IMR-90 (cell line): ENCODE results near the gene HSPB7. TPM values are rescaled to one million over a fixed set of nuclear protein-coding genes. Genes with fewer than 3 reads are reported as not detected.

Source experiments
- ATAC-seq: fragments of 200-7000 bp; cut with Tn5 transposase; 2 replicates; pipeline ENCODE4 v1.9.1; 2020; ENCODE audit warnings: low read depth, mild to moderate bottlenecking, moderate library complexity
- BruUV-seq: library from RNA; stranded (reverse); fragments of 400-500 nt; replicated peaks from 2 replicates; lab custom pipeline; 2021; lab: Mats Ljungman, UMichigan
- CTCF ChIA-PET: fragments of 300-600 bp; formaldehyde crosslinking; extraction: SDS; loops from one replicate; lab custom pipeline; 2021; ENCODE audit warnings: antibody characterized with exemption; lab: Yijun Ruan, JAX
- POLR2A ChIA-PET: fragments of 300-600 bp; sonication (Branson Sonifier 250); formaldehyde crosslinking; loops from one replicate; lab custom pipeline; 2022; ENCODE audit warnings: antibody characterized with exemption; ENCODE audit not compliant: unreplicated experiment; lab: Charles Lee
- DNase-seq: peaks from one replicate; pipeline ENCODE4 v3.0.0; 2013
- H2AFZ ChIP-seq: replicated peaks from 2 replicates; pipeline ENCODE3; 2013; ENCODE audit warnings: low read length, mild to moderate bottlenecking; ENCODE audit not compliant: poor library complexity
- H2AK5ac ChIP-seq: 2 replicates; pipeline ENCODE4 v1.6.1; 2013; ENCODE audit warnings: low read depth, low read length, inconsistent platforms
- H2AK9ac ChIP-seq: replicated peaks from 2 replicates; pipeline ENCODE3; 2013; ENCODE audit warnings: mild to moderate bottlenecking, low read depth, low read length, moderate library complexity; ENCODE audit not compliant: poor library complexity
- H2BK120ac ChIP-seq: 2 replicates; pipeline ENCODE4 v1.6.1; 2013; ENCODE audit warnings: low read depth, low read length, inconsistent platforms
- H2BK15ac ChIP-seq: 3 replicates; pipeline ENCODE4 v1.6.1; 2013; ENCODE audit warnings: low read depth, low read length, inconsistent platforms
- H2BK20ac ChIP-seq: 2 replicates; pipeline ENCODE4 v1.6.1; 2013; ENCODE audit warnings: low read depth, mild to moderate bottlenecking, inconsistent platforms, low read length, moderate library complexity
- H2BK5ac ChIP-seq: 2 replicates; pipeline ENCODE4 v1.6.1; 2013; ENCODE audit warnings: mild to moderate bottlenecking, low read depth, low read length, inconsistent platforms; ENCODE audit not compliant: poor library complexity, severe bottlenecking
- H3K14ac ChIP-seq: replicated peaks from 2 replicates; pipeline ENCODE4 v1.6.1; 2013; ENCODE audit warnings: low read depth, low read length, inconsistent platforms
- H3K18ac ChIP-seq: 2 replicates; pipeline ENCODE4 v1.6.1; 2013; ENCODE audit warnings: low read depth, low read length, control low read depth
- H3K23ac ChIP-seq: 2 replicates; pipeline ENCODE4 v1.6.1; 2013; ENCODE audit warnings: low read depth, low read length, inconsistent platforms
- H3K27ac ChIP-seq: 2 replicates; pipeline ENCODE4 v1.5.1; 2013; ENCODE audit warnings: mild to moderate bottlenecking, control low read depth, low read length; ENCODE audit not compliant: insufficient read depth
- H3K27me3 ChIP-seq: 2 replicates; pipeline ENCODE4 v1.6.1; 2013; ENCODE audit warnings: low read length; ENCODE audit not compliant: control insufficient read depth, insufficient read depth
- H3K36me3 ChIP-seq: 2 replicates; pipeline ENCODE4 v1.6.1; 2013; ENCODE audit warnings: low read length, mixed read lengths; ENCODE audit not compliant: control insufficient read depth, insufficient read depth
- H3K4ac ChIP-seq: 2 replicates; pipeline ENCODE4 v1.6.1; 2013; ENCODE audit warnings: low read depth, low read length, inconsistent platforms
- H3K4me1 ChIP-seq: 2 replicates; pipeline ENCODE4 v1.6.1; 2013; ENCODE audit warnings: low read length, mixed read lengths; ENCODE audit not compliant: control insufficient read depth, insufficient read depth
- H3K4me2 ChIP-seq: 2 replicates; pipeline ENCODE4 v1.6.1; 2013; ENCODE audit warnings: low read depth, mild to moderate bottlenecking, control low read depth, low read length, moderate library complexity
- H3K4me3 ChIP-seq: 2 replicates; pipeline ENCODE4 v1.5.1; 2013; ENCODE audit warnings: low read depth, mild to moderate bottlenecking, control low read depth, low read length, moderate library complexity; ENCODE audit not compliant: insufficient read depth
- H3K56ac ChIP-seq: 2 replicates; pipeline ENCODE4 v1.6.1; 2013; ENCODE audit warnings: low read length, inconsistent platforms; ENCODE audit not compliant: insufficient read depth; ENCODE audit errors: extremely low read depth
- H3K79me1 ChIP-seq, 2 experiments: 2 replicates each; pipeline ENCODE4 v1.6.1; 2013; ENCODE audit warnings: low read length in 2 of 2, inconsistent platforms in 1 of 2, low read depth in 1 of 2
- H3K9ac ChIP-seq: 2 replicates; pipeline ENCODE4 v1.6.1; 2013; ENCODE audit warnings: low read depth, low read length, control low read depth
- H3K9me1 ChIP-seq: 2 replicates; pipeline ENCODE4 v1.6.1; 2013; ENCODE audit warnings: low read length, inconsistent platforms; ENCODE audit not compliant: insufficient read depth
- H3K9me3 ChIP-seq: 2 replicates; pipeline ENCODE4 v1.6.1; 2013; ENCODE audit warnings: low read length; ENCODE audit not compliant: control insufficient read depth, insufficient read depth
- H4K20me1 ChIP-seq: 2 replicates; pipeline ENCODE4 v1.6.1; 2013; ENCODE audit warnings: low read length, inconsistent platforms; ENCODE audit not compliant: insufficient read depth
- H4K5ac ChIP-seq: 2 replicates; pipeline ENCODE4 v1.6.1; 2013; ENCODE audit warnings: mild to moderate bottlenecking, low read depth, low read length, control low read depth
- H4K8ac ChIP-seq, 2 experiments: 2 replicates each; pipeline ENCODE4 v1.6.1; 2013; ENCODE audit warnings: low read depth in 2 of 2, low read length in 2 of 2, control low read depth in 1 of 2, inconsistent platforms in 1 of 2
- H4K91ac ChIP-seq: 2 replicates; pipeline ENCODE4 v1.6.1; 2013; ENCODE audit warnings: low read depth, low read length, inconsistent platforms; ENCODE audit not compliant: insufficient read depth
- BHLHE40 ChIP-seq: fragments of 150-350 bp; IDR thresholded peaks from 2 replicates; pipeline ENCODE4 v1.6.1; 2016; ENCODE audit warnings: mild to moderate bottlenecking, low read depth, low read length
- CEBPB ChIP-seq: IDR thresholded peaks from 2 replicates; pipeline ENCODE4 v1.6.1; 2012; ENCODE audit warnings: low read depth, low read length, improper control_type of control experiment
- CHD1 ChIP-seq: IDR thresholded peaks from 2 replicates; pipeline ENCODE4 v1.6.1; 2012; ENCODE audit warnings: low read depth, low read length, improper control_type of control experiment
- FOS ChIP-seq: fragments of 150-350 bp; IDR thresholded peaks from 2 replicates; pipeline ENCODE4 v1.6.1; 2016; ENCODE audit warnings: low read depth, low read length
- MAFK ChIP-seq: IDR thresholded peaks from 2 replicates; pipeline ENCODE4 v1.6.1; 2012; ENCODE audit warnings: low read depth, low read length, improper control_type of control experiment
- MAZ ChIP-seq: IDR thresholded peaks from 2 replicates; pipeline ENCODE4 v1.6.1; 2012; ENCODE audit warnings: low read depth, mild to moderate bottlenecking, low read length, improper control_type of control experiment, moderate library complexity, borderline replicate concordance
- MXI1 ChIP-seq: IDR thresholded peaks from 2 replicates; pipeline ENCODE4 v1.6.1; 2012; ENCODE audit warnings: low read depth, mild to moderate bottlenecking, low read length, moderate library complexity, borderline replicate concordance
- NFE2L2 ChIP-seq: fragments of 150-350 bp; IDR thresholded peaks from 2 replicates; pipeline ENCODE4 v1.6.1; 2016; ENCODE audit warnings: low read depth, mild to moderate bottlenecking, low read length
- POLR2A ChIP-seq: IDR thresholded peaks from 2 replicates; pipeline ENCODE4 v1.6.1; 2012; ENCODE audit warnings: mild to moderate bottlenecking, low read depth, low read length
- RAD21 ChIP-seq: IDR thresholded peaks from 2 replicates; pipeline ENCODE4 v1.6.1; 2012; ENCODE audit warnings: low read length, improper control_type of control experiment
- RCOR1 ChIP-seq: IDR thresholded peaks from 2 replicates; pipeline ENCODE4 v1.6.1; 2012; ENCODE audit warnings: mild to moderate bottlenecking, low read length, improper control_type of control experiment; ENCODE audit not compliant: insufficient replicate concordance
- RFX5 ChIP-seq: IDR thresholded peaks from 2 replicates; pipeline ENCODE4 v1.8.0; 2012; ENCODE audit warnings: low read depth, mild to moderate bottlenecking, low read length, moderate library complexity
- SMC3 ChIP-seq: fragments of 150-350 bp; IDR thresholded peaks from 2 replicates; pipeline ENCODE4 v1.6.1; 2016; ENCODE audit warnings: low read depth, mild to moderate bottlenecking, antibody characterized with exemption, low read length, moderate library complexity
- WGBS, 2 experiments: methylation state at CpG; one replicate each; pipeline versions ENCODE4 v1.1.5 to v1.1.7; 2013; ENCODE audit warnings: missing lambda C conversion rate in 2 of 2; ENCODE audit not compliant: insufficient read length in 1 of 2; ENCODE audit errors: extremely low coverage in 2 of 2; 5-methylcytosine and 5-hydroxymethylcytosine counted together
- dilution Hi-C: fragments of 300-500 bp; cut with HindIII; formaldehyde crosslinking; loops from one replicate; pipeline ENCODE4 v1.14.3; 2018; ENCODE audit warnings: low sequenced_read_pairs; ENCODE audit not compliant: unreplicated experiment
- in situ Hi-C: fragments of 300-500 bp; cut with MboI; formaldehyde crosslinking; loops from 3 replicates; pipeline ENCODE4 v1.14.3; 2019; ENCODE audit warnings: low sequenced_read_pairs, inconsistent platforms, mixed read lengths
- intact Hi-C: fragments of 100-400 bp; cut with micrococcal nuclease; formaldehyde crosslinking; loops from 2 replicates; pipeline ENCODE4 v1.10.0; 2022
- polyA plus RNA-seq, 3 experiments: library from polyadenylated mRNA; depleted of rRNA; stranded (reverse); fragments of >200 nt; gene quantifications; 2 replicates each; pipeline ENCODE4 v1.2.3, GENCODE V29; 2012; ENCODE audit warnings: low replicate concordance in 1 of 3
- total RNA-seq: library from RNA; depleted of rRNA; stranded (reverse); fragments of >200 nt; gene quantifications from 2 replicates; pipeline ENCODE4 v1.2.3, GENCODE V29; 2012
- TF ChIP-seq, protein P1 (sequence below): fragments of 150-350 bp; IDR thresholded peaks from 2 replicates; pipeline ENCODE4 v1.6.1; 2016; ENCODE audit warnings: low read depth, mild to moderate bottlenecking, low read length, moderate library complexity, borderline replicate concordance
- TF ChIP-seq, protein P2 (sequence below): conservative IDR thresholded peaks from 2 replicates; pipeline ENCODE4 v1.5.1; 2012; ENCODE audit warnings: mild to moderate bottlenecking, low read depth, low read length, improper control_type of control experiment
- TF ChIP-seq, protein P3 (sequence below): fragments of 150-350 bp; IDR thresholded peaks from 2 replicates; pipeline ENCODE4 v1.6.1; 2017; ENCODE audit warnings: mild to moderate bottlenecking, antibody characterized with exemption, low read length, low read depth

The HSPB7 gene
- total and polyA plus RNA-seq, 2 of the 4 experiments (the other 2 are of a cell fraction): 0.54 to 3.0 TPM

DNA sequence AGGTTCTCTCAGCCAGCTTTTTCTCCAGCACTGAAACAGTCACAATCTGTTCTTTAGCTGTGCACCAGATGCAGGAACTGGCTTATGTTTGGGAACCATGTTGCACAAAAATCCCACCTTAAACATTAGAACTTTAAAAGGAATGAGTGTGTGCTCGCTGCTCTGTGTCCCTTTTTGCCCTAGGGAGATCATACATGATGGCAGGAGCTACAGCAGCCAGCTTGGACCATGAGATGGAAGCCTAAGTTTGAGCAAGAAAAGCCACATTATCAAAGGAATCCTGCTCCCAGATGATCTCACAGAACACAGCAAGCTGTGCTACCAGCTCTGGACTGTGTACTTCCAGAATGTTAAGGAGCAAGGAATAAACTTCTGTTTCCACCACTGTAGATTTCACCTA lies 45.4 kb downstream of the HSPB7 start:
- in situ Hi-C loops: no loop called here
- Histone ChIP-seq H4K20me1 (peaks cover 17% of the 10 kb centered on the region), H2BK120ac (no peak overlapping the region), H3K9me1 (peaks cover 14% of the 10 kb centered on the region), H4K5ac (no peak overlapping the region), H3K14ac (no peak overlapping the region), H3K79me1 (peaks cover 32 to 67% of the 10 kb centered on the region in 2 experiments; a peak in 3 of 4 replicates), H4K8ac (no peak overlapping the region), H3K36me3 (peaks cover 30% of the 10 kb centered on the region), H3K4me1 (peaks cover 6% of the 10 kb centered on the region; the same call in 1 of the 2 replicates), H3K56ac (no peak overlapping the region), H2AK9ac (no peak overlapping the region), H2BK5ac (no peak overlapping the region), H3K9ac (no peak overlapping the region), H3K27me3 (no peaks in the 10 kb centered on the region), H2BK20ac (no peak overlapping the region), H2AK5ac (no peak overlapping the region; the same call in 1 of the 2 replicates), H3K4me2 (no peak overlapping the region), H3K23ac (0 out of 2 replicates have a peak overlapping the region, but pooled peaks have one; percentile 1), H3K4me3 (no peak overlapping the region), H3K27ac (no peak overlapping the region), H3K9me3 (no peaks in the 10 kb centered on the region; the same call in 1 of the 2 replicates), H3K4ac (no peak overlapping the region), H2AFZ (no peak overlapping the region), H2BK15ac (no peak overlapping the region), H4K91ac (no peak overlapping the region; the same call in 1 of the 2 replicates), H3K18ac (no peak overlapping the region)
- intact Hi-C loops: no loop called here
- TF ChIP-seq, protein P1, sequence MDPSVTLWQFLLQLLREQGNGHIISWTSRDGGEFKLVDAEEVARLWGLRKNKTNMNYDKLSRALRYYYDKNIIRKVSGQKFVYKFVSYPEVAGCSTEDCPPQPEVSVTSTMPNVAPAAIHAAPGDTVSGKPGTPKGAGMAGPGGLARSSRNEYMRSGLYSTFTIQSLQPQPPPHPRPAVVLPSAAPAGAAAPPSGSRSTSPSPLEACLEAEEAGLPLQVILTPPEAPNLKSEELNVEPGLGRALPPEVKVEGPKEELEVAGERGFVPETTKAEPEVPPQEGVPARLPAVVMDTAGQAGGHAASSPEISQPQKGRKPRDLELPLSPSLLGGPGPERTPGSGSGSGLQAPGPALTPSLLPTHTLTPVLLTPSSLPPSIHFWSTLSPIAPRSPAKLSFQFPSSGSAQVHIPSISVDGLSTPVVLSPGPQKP: no peak
- no peak for TF ChIP-seq CHD1
- TF ChIP-seq SMC3: no peak
- TF ChIP-seq NFE2L2: no peak
- TF ChIP-seq, protein P2, sequence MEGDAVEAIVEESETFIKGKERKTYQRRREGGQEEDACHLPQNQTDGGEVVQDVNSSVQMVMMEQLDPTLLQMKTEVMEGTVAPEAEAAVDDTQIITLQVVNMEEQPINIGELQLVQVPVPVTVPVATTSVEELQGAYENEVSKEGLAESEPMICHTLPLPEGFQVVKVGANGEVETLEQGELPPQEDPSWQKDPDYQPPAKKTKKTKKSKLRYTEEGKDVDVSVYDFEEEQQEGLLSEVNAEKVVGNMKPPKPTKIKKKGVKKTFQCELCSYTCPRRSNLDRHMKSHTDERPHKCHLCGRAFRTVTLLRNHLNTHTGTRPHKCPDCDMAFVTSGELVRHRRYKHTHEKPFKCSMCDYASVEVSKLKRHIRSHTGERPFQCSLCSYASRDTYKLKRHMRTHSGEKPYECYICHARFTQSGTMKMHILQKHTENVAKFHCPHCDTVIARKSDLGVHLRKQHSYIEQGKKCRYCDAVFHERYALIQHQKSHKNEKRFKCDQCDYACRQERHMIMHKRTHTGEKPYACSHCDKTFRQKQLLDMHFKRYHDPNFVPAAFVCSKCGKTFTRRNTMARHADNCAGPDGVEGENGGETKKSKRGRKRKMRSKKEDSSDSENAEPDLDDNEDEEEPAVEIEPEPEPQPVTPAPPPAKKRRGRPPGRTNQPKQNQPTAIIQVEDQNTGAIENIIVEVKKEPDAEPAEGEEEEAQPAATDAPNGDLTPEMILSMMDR: no peak
- TF ChIP-seq, protein P3, sequence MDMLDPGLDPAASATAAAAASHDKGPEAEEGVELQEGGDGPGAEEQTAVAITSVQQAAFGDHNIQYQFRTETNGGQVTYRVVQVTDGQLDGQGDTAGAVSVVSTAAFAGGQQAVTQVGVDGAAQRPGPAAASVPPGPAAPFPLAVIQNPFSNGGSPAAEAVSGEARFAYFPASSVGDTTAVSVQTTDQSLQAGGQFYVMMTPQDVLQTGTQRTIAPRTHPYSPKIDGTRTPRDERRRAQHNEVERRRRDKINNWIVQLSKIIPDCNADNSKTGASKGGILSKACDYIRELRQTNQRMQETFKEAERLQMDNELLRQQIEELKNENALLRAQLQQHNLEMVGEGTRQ: no peak
- no peak for TF ChIP-seq MAZ
- TF ChIP-seq RFX5: no peak
- no peak for TF ChIP-seq RCOR1
- no peak for TF ChIP-seq RAD21
- TF ChIP-seq BHLHE40: no peak
- TF ChIP-seq MAFK: no peak
- no peak for TF ChIP-seq POLR2A
- TF ChIP-seq CEBPB: no peak
- TF ChIP-seq MXI1: no peak
- TF ChIP-seq FOS: no peak
- 100% methylated on average over 1 of the region's 1 CpG; no CpG with 5 or more reads in 1 of the 2 experiments for WGBS, 2 experiments
- no TSS peak for BruUV-seq
- dilution Hi-C loops: no loop called here
- ChIA-PET POLR2A (no interaction called here), CTCF (interaction anchor here (0.8 to 1.1 kb wide), 2 partner anchors 22 to 156 kb away, joined by 3 to 5 read pairs; no protein-coding TSS in a partner anchor)
- ATAC-seq: no peak
- no peak for DNase-seq
